Hepatocyte (in vitro differentiated cells): Measurements from ENCODE around the gene DCAF17. TPM values are rescaled to one million over a fixed set of nuclear protein-coding genes. Genes with fewer than 3 reads are reported as not detected.
"Not testable (repeated sequence)": the region's sequence is repeated elsewhere in the genome, so short reads cannot be mapped to it uniquely, and the experiment has no call there.

ENCODE experiments used
- DNase-seq: peaks from one replicate; pipeline ENCODE4 v3.0.0-alpha.2; 2016; ENCODE audit warnings: low spot score
- H2AFZ ChIP-seq: fragments of 200-600 bp; sonication (generic); 2 replicates; pipeline ENCODE4 v1.6.0; 2016; ENCODE audit warnings: antibody characterized with exemption, mild to moderate bottlenecking
- H3K27ac ChIP-seq: fragments of 200-600 bp; sonication (generic); 2 replicates; pipeline ENCODE4 v1.5.1; 2016; ENCODE audit warnings: mild to moderate bottlenecking
- H3K27me3 ChIP-seq: fragments of 200-600 bp; sonication (generic); 2 replicates; pipeline ENCODE4 v1.6.1; 2016
- H3K36me3 ChIP-seq: fragments of 200-600 bp; sonication (generic); replicated peaks from 2 replicates; pipeline ENCODE4 v1.5.1; 2016; ENCODE audit warnings: low read depth; ENCODE audit not compliant: insufficient read depth
- H3K4me1 ChIP-seq: fragments of 200-600 bp; sonication (generic); 2 replicates; pipeline ENCODE4 v1.5.1; 2016; ENCODE audit warnings: mild to moderate bottlenecking, moderate library complexity; ENCODE audit not compliant: insufficient read depth
- H3K4me2 ChIP-seq: fragments of 200-600 bp; sonication (generic); 2 replicates; pipeline ENCODE4 v1.6.0; 2016
- H3K4me3 ChIP-seq: fragments of 200-600 bp; sonication (generic); 2 replicates; pipeline ENCODE4 v1.5.1; 2016; ENCODE audit warnings: mild to moderate bottlenecking
- H3K79me2 ChIP-seq: fragments of 200-600 bp; sonication (generic); 2 replicates; pipeline ENCODE4 v1.6.0; 2017; ENCODE audit warnings: mild to moderate bottlenecking
- H3K9me2 ChIP-seq: fragments of 200-600 bp; sonication (generic); replicated peaks from 2 replicates; pipeline ENCODE4 v1.6.0; 2017; ENCODE audit warnings: mild to moderate bottlenecking; ENCODE audit not compliant: insufficient read depth
- H3K9me3 ChIP-seq: fragments of 200-600 bp; sonication (generic); 2 replicates; pipeline ENCODE4 v1.5.1; 2016; ENCODE audit warnings: low read depth, mild to moderate bottlenecking
- H4K20me1 ChIP-seq: fragments of 200-600 bp; sonication (generic); 2 replicates; pipeline ENCODE4 v1.6.0; 2016; ENCODE audit warnings: mild to moderate bottlenecking; ENCODE audit not compliant: insufficient read depth, poor library complexity, severe bottlenecking
- CTCF ChIP-seq: fragments of 200-600 bp; sonication (generic); IDR thresholded peaks from 2 replicates; pipeline ENCODE4 v1.5.1; 2016; ENCODE audit warnings: antibody characterized with exemption, mild to moderate bottlenecking; ENCODE audit not compliant: poor library complexity
- EZH2 ChIP-seq: fragments of 200-600 bp; sonication (generic); IDR thresholded peaks from 2 replicates; pipeline ENCODE4 v1.6.1; 2016; ENCODE audit warnings: antibody characterized with exemption, mild to moderate bottlenecking, borderline replicate concordance
- EZH2phosphoT487 ChIP-seq: fragments of 200-600 bp; sonication (generic); IDR thresholded peaks from one replicate; pipeline ENCODE4 v1.6.1; 2018; ENCODE audit warnings: antibody characterized with exemption, mild to moderate bottlenecking, low read depth, moderate library complexity; ENCODE audit not compliant: unreplicated experiment, severe bottlenecking
- WGBS: methylation state at CpG from one replicate; pipeline ENCODE4 v1.1.6; 2016; ENCODE audit warnings: low lambda C conversion rate; ENCODE audit errors: missing lambda C conversion rate; 5-methylcytosine and 5-hydroxymethylcytosine counted together
- polyA plus RNA-seq: library from polyadenylated mRNA; unstranded; fragments of >200 nt; fragmentation: Nextera tagmentation; extraction: Ambion mirVana; gene quantifications from 2 replicates; pipeline ENCODE4 v1.2.1, GENCODE V29; 2016
- total RNA-seq: library from RNA; depleted of rRNA; stranded (reverse); fragments of >200 nt; gene quantifications from 2 replicates; pipeline ENCODE4 v1.2.3, GENCODE V29; 2014

Gene DCAF17
- total and polyA plus RNA-seq, 2 experiments from 2014 or later = 2.7 to 12.0 TPM

GRCh38 chr2:171419333-171419732 lies 14.7 kb upstream of the DCAF17 start:
- DNase-seq = no peak
- H3K36me3 ChIP-seq = no peaks in the 10 kb centered on the region
- H3K9me3 ChIP-seq = no peaks in the 10 kb centered on the region
- H3K27me3 ChIP-seq = no peaks in the 10 kb centered on the region
- WGBS = 86% methylated on average over 2 of the region's 2 CpGs
- no peaks in the 10 kb centered on the region for H4K20me1 ChIP-seq
- H3K4me3 ChIP-seq = no peak overlapping the region
- peaks cover 33% of the 10 kb centered on the region for H3K79me2 ChIP-seq
- H3K9me2 ChIP-seq = no peaks in the 10 kb centered on the region
- H3K4me1 ChIP-seq = no peaks in the 10 kb centered on the region
- TF ChIP-seq CTCF (no peak), EZH2phosphoT487 (no peak), EZH2 (no peak)
- H3K4me2 ChIP-seq = no peak overlapping the region
- H2AFZ ChIP-seq = no peak overlapping the region
- no peak overlapping the region for H3K27ac ChIP-seq

GRCh38 chr2:171420728-171421563 lies 13.1 kb upstream of the DCAF17 start:
- Histone ChIP-seq H3K27ac (no peak overlapping the region), H3K4me2 (no peak overlapping the region), H4K20me1 (no peaks in the 10 kb centered on the region), H3K27me3 (no peaks in the 10 kb centered on the region), H3K4me3 (no peak overlapping the region), H3K36me3 (no peaks in the 10 kb centered on the region), H3K9me3 (no peaks in the 10 kb centered on the region), H3K9me2 (no peaks in the 10 kb centered on the region), H3K79me2 (peaks cover 39% of the 10 kb centered on the region), H3K4me1 (no peaks in the 10 kb centered on the region), H2AFZ (no peak overlapping the region)
- DNase-seq = no peak
- 83% methylated on average over 3 of the region's 3 CpGs for WGBS
- no peak for TF ChIP-seq EZH2phosphoT487
- no peak for TF ChIP-seq CTCF
- no peak for TF ChIP-seq EZH2

GRCh38 chr2:171422710-171423495 lies 11.1 kb upstream of the DCAF17 start:
- not testable (repeated sequence) for H4K20me1 ChIP-seq, H3K4me3 ChIP-seq, H3K9me2 ChIP-seq, H3K27ac ChIP-seq, H3K36me3 ChIP-seq, H3K27me3 ChIP-seq, H3K9me3 ChIP-seq, H3K4me2 ChIP-seq, DNase-seq, H2AFZ ChIP-seq, H3K4me1 ChIP-seq
- H3K79me2 ChIP-seq = peaks cover 57% of the 10 kb centered on the region
- 94% methylated on average over 2 of the region's 2 CpGs for WGBS
